ENCODE results near the gene RDX.

The RDX gene

GRCh38 chr11:110182886-110183285 lies 113.5 kb downstream of the RDX start:
- no peak for DNase-seq (ENCODE audit: low spot score)
- TF ChIP-seq, protein P1, sequence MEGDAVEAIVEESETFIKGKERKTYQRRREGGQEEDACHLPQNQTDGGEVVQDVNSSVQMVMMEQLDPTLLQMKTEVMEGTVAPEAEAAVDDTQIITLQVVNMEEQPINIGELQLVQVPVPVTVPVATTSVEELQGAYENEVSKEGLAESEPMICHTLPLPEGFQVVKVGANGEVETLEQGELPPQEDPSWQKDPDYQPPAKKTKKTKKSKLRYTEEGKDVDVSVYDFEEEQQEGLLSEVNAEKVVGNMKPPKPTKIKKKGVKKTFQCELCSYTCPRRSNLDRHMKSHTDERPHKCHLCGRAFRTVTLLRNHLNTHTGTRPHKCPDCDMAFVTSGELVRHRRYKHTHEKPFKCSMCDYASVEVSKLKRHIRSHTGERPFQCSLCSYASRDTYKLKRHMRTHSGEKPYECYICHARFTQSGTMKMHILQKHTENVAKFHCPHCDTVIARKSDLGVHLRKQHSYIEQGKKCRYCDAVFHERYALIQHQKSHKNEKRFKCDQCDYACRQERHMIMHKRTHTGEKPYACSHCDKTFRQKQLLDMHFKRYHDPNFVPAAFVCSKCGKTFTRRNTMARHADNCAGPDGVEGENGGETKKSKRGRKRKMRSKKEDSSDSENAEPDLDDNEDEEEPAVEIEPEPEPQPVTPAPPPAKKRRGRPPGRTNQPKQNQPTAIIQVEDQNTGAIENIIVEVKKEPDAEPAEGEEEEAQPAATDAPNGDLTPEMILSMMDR (IDR thresholded peaks at IDR 0.05), result no peak
- Histone ChIP-seq H3K27ac (no peak overlapping the region), H3K4me3 (no peak overlapping the region)

DNA sequence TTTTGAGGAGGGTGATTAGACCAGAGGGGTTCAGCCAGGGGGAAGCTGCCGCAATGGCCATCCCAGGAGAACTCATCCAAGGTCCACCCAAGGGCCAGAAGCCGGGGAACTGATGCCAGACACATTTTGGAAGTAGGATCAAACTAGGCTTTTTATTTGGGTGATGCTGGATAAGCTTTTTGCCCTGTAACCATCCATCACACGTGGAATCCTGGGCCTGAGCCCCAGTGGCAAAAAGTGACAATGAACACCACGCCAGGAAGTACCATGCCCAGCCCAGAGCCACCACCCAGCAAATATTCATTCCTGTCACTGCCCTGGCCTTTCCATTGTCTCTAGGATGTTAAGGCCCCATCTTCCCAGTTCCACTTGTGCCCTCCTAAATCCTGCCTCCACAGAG lies 117.3 kb downstream of the RDX start:
- TF ChIP-seq, protein P1 (IDR thresholded peaks at IDR 0.05), result no peak
- Histone ChIP-seq H3K27ac (no peak overlapping the region), H3K4me3 (no peak overlapping the region)
- no peak for DNase-seq (ENCODE audit: low spot score)

- H3K27ac ChIP-seq, result no peak overlapping the region
- TF ChIP-seq, protein P1 (IDR thresholded peaks at IDR 0.05), result no peak
- DNase-seq (ENCODE audit: low spot score), result no peak
- no peak overlapping the region for H3K4me3 ChIP-seq
These were observed 119.3 kb downstream of the RDX start for GRCh38 chr11:110177086-110177456.

GRCh38 chr11:110176366-110177085 lies 119.9 kb downstream of the RDX start:
- no peak for DNase-seq (ENCODE audit: low spot score)
- no peak overlapping the region for H3K27ac ChIP-seq
- H3K4me3 ChIP-seq, result no peak overlapping the region
- TF ChIP-seq, protein P1 (IDR thresholded peaks at IDR 0.05), result no peak

DNA sequence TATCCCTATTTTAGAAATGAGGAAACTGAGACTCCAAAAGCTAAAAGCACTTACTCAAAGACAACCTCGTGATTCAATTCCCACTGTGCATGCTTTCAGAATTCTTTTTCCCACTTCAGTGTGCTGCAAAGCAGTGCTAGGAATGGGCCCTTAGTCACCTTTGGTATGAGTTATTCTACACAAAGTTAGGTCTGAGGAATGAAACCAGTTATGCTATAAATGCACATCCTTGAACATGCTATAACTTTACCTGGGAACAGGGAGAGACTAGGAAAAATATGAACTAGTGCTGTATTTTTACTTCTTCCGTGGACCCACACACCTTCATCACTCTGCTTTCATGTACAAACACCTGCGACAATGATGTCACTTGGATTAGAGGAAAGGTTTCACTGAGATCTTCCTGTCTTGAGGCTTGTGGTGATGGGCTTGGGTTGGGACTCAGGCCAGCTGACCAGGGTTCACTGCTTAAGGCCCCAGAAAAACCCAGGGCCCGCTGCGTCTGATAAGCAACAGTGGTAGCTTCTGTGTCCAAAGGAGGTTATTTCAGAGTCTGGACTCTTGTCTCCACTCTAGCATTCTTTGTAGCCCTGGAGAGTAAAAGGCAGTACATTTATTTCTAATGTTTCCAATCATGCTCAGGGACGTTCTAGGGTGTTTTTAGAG lies 121.6 kb downstream of the RDX start:
- no peak for DNase-seq (ENCODE audit: low spot score)
- TF ChIP-seq, protein P1 (IDR thresholded peaks at IDR 0.05), result no peak
- Histone ChIP-seq H3K4me3 (no peak overlapping the region), H3K27ac (no peak overlapping the region)

GRCh38 chr11:110173811-110174644 lies 122.4 kb downstream of the RDX start:
- DNase-seq (ENCODE audit: low spot score), result no peak
- TF ChIP-seq, protein P1 (IDR thresholded peaks at IDR 0.05), result peak; percentile 57
- H3K27ac ChIP-seq, result no peak overlapping the region
- peak overlapping the region; percentile 56 for H3K4me3 ChIP-seq
